Kidney (tissue), 14 donors: ENCODE data around the gene TPPP. TPM values are rescaled to one million over a fixed set of nuclear protein-coding genes. Genes with fewer than 3 reads are reported as not detected.
A peak's percentile ranks its signal among the peaks of the same experiment; 100 is the strongest.

Source experiments
- DNase-seq, 5 donors: peaks; one replicate each; pipeline ENCODE4 v3.0.0-alpha.2; 2013 to 2020
- FAIRE-seq: peaks from 2 replicates; lab custom pipeline; 2012; peaks lifted over from hg19 to GRCh38; lab: Jason Lieb, UNC
- H3K27ac ChIP-seq, 2 donors: one replicate each; pipeline ENCODE4 v1.7.0; 2013; ENCODE audit warnings: low read depth in 2 of 2, low read length in 2 of 2, inconsistent platforms in 1 of 2
- H3K27me3 ChIP-seq: one replicate; pipeline ENCODE4 v1.7.1; 2013; ENCODE audit warnings: low read length, inconsistent platforms; ENCODE audit not compliant: control insufficient read depth, insufficient read depth
- H3K36me3 ChIP-seq, 3 donors: one replicate each; pipeline versions ENCODE4 v1.7.0 to v1.7.1; 2013; ENCODE audit warnings: low read length in 3 of 3, control low read depth in 1 of 3, inconsistent platforms in 1 of 3; ENCODE audit not compliant: insufficient read depth in 3 of 3, control insufficient read depth in 2 of 3
- H3K4me1 ChIP-seq, 3 donors: one replicate each; pipeline versions ENCODE4 v1.7.0 to v1.7.1; 2013; ENCODE audit warnings: low read length in 3 of 3, inconsistent platforms in 1 of 3, low read depth in 1 of 3; ENCODE audit not compliant: control insufficient read depth in 2 of 3, insufficient read depth in 2 of 3
- H3K4me3 ChIP-seq, 3 donors: one replicate each; pipeline versions ENCODE4 v1.7.0 to v1.8.1; 2013; ENCODE audit warnings: low read length in 3 of 3, control low read depth in 1 of 3, inconsistent platforms in 1 of 3
- H3K9ac ChIP-seq, 3 donors: one replicate each; pipeline versions ENCODE4 v1.7.0 to v1.7.1; 2013; ENCODE audit warnings: low read length in 3 of 3, control low read depth in 1 of 3, inconsistent platforms in 1 of 3
- H3K9me3 ChIP-seq, 3 donors: one replicate each; pipeline versions ENCODE4 v1.7.0 to v1.7.1; 2013; ENCODE audit warnings: low read length in 3 of 3, control low read depth in 1 of 3, inconsistent platforms in 1 of 3; ENCODE audit not compliant: control insufficient read depth in 2 of 3, insufficient read depth in 1 of 3
- intact Hi-C: fragments of 100-400 bp; cut with DNase I; formaldehyde crosslinking; loops from one replicate; pipeline ENCODE4 v1.11.1; 2022
- polyA plus RNA-seq: library from polyadenylated mRNA; stranded (reverse); fragments of 350-450 nt; fragmentation: Illumina TruSeq; extraction: RNeasy Lipid Tissue Mini Kit (QIAGEN cat#74804); gene quantifications from one replicate; pipeline ENCODE4 v1.2.3, GENCODE V29; 2014; ENCODE audit warnings: low read depth, low replicate concordance; ENCODE audit not compliant: insufficient read depth
- total RNA-seq: library from RNA; stranded (reverse); fragmentation: NEBNext Ultra II Directional; extraction: Animal tissue kit (Norgen Biotek cat#: 25700); gene quantifications from one replicate; pipeline ENCODE4 v1.2.1, GENCODE V29; 2021
- TF ChIP-seq, protein P1 (sequence below): IDR thresholded peaks from 3 replicates; pipeline ENCODE4 v1.5.1; 2012; ENCODE audit warnings: mild to moderate bottlenecking, moderate library complexity, borderline replicate concordance; ENCODE audit not compliant: insufficient read depth; ENCODE audit errors: extremely low read depth
- donor health status: control.
- donor health status: control.
- donor health status: control.
- donor health status: control.
- donor health status: control.
- donor health status: DM: yes; HTN: yes; CAD: no.
- donor health status: Normal renal cell carcinoma (clear cell type).

TPPP gene
- total and polyA plus RNA-seq, 2 donors from 2014 or later: 5.8 to 6.9 TPM

DNA sequence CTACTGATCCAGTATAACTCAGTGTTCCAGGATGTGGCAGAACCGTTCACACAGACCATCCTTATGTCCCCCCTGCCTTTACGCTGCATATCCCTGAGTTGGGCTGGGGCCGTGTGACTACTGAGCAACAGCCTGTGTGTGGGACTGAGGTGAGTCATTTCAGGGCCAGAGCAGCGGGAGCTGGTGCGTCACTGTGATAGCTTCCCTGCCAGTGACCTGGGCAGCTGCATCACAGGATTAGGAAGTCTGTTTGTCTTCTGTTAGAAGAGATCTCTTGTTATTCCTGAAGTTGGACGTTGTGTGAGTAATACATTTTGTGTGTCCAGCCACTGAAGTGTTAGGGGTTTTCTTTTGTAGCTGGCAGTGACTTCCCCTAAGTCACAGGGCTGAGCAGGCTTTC lies 35.6 kb downstream of the TPPP start:
- peaks cover 0 to 7% (median 4%) of the 10 kb centered on the region in 3 donors for H3K36me3 ChIP-seq
- no peak overlapping the region for H3K27ac ChIP-seq
- no peak overlapping the region for H3K9ac ChIP-seq
- intact Hi-C loops: no loop called here
- H3K4me3 ChIP-seq: no peak overlapping the region
- DNase-seq (peak in 1 of 5 donors; percentile 43), FAIRE-seq (no peak)
- no peaks in the 10 kb centered on the region for H3K4me1 ChIP-seq
- no peaks in the 10 kb centered on the region for H3K27me3 ChIP-seq
- TF ChIP-seq, protein P1, sequence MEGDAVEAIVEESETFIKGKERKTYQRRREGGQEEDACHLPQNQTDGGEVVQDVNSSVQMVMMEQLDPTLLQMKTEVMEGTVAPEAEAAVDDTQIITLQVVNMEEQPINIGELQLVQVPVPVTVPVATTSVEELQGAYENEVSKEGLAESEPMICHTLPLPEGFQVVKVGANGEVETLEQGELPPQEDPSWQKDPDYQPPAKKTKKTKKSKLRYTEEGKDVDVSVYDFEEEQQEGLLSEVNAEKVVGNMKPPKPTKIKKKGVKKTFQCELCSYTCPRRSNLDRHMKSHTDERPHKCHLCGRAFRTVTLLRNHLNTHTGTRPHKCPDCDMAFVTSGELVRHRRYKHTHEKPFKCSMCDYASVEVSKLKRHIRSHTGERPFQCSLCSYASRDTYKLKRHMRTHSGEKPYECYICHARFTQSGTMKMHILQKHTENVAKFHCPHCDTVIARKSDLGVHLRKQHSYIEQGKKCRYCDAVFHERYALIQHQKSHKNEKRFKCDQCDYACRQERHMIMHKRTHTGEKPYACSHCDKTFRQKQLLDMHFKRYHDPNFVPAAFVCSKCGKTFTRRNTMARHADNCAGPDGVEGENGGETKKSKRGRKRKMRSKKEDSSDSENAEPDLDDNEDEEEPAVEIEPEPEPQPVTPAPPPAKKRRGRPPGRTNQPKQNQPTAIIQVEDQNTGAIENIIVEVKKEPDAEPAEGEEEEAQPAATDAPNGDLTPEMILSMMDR: no peak
- peaks cover 0 to 2% (median 0%) of the 10 kb centered on the region in 3 donors for H3K9me3 ChIP-seq

GRCh38 chr5:655406-655805 lies 37.7 kb downstream of the TPPP start:
- Histone ChIP-seq H3K4me3 (no peak overlapping the region), H3K9ac (no peak overlapping the region), H3K27me3 (no peaks in the 10 kb centered on the region), H3K9me3 (peaks cover 0 to 2% (median 0%) of the 10 kb centered on the region in 3 donors), H3K27ac (no peak overlapping the region), H3K4me1 (no peaks in the 10 kb centered on the region), H3K36me3 (peaks cover 0 to 7% (median 4%) of the 10 kb centered on the region in 3 donors)
- TF ChIP-seq, protein P1: no peak
- DNase-seq (peak in 1 of 5 donors; percentile 12), FAIRE-seq (no peak)
- intact Hi-C loops: no loop called here

DNA sequence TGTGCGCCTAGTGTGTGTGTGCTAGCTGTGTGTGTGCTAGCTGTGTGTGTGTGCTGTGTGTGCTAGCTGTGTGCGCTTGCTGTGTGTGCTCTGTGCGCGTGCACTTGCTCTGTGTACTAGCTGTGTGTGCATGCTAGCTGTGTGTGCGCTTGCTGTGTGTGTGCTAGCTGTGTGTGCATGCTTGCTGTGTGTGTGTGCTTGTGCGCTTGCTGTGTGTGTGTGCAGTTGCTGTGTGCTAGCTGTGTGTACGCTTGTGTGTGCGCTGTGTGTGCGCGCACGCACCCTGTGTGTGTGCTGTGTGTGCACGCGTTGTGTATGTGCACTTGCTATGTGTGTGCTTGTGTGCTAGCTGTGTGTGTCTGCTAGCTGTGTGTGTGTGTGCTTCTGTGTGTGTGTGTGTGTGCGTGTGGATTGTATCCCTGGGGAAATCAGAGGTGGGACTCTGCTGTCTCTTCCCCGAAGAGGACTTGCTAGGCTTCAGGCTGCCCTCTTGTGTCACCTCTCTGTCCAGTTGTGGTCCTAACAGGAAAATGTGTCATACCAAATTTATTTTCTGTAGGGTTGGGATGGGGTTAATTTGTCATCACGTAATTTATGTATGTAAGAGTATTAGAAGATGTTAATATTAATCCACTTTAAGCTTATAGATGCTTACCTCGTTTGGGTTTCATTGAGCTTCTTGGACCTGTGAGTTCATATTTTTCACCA lies 38.9 kb downstream of the TPPP start:
- Histone ChIP-seq H3K27me3 (no peaks in the 10 kb centered on the region), H3K9me3 (peaks cover 0 to 2% (median 0%) of the 10 kb centered on the region in 3 donors), H3K27ac (no peak overlapping the region), H3K9ac (no peak overlapping the region), H3K4me1 (no peaks in the 10 kb centered on the region), H3K36me3 (peaks cover 0 to 4% (median 4%) of the 10 kb centered on the region in 3 donors), H3K4me3 (no peak overlapping the region)
- TF ChIP-seq, protein P1: no peak
- peak in 1 of 5 donors; percentile 32 for DNase-seq
- no peak for FAIRE-seq
- intact Hi-C loops: no loop called here
